ENCODE measurements around the gene NOL9.

Gene NOL9

DNA sequence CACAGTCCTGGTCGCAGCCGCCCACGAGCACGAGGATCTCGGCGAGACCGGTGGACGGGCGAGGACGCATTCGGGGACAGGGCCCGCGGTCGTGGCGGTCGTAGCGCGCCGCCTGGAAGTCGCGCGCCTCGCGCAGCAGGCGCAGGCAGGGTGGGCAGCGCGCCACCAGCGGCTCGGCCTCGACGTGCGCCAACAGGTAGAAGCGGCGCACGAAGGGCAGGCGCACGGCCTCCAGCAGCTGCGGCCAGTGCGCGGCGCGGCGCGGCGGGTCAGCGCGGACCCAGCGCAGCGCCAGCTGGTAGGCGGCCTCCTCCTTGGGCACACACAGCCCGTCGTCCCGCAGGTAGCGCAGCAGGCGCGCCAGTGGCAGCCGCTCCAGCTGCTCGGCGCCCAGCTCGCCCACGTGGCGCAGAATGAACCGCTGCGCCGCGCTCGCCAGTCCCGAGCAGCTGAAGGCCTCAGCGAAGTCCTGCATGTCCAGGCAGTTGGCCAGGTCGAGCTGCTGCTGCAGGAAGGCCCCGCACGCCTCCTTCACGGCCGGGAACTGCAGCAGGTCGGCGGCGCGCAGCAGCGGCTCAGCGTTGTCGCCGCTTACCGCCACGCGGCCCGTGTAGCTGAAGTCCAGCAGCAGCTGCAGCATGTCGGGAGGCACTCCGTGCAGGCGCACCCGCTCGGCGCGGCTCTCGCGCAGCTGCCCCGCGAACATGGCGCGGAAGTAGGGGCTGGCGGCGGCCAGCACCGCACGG, 47.8 kb upstream of the NOL9 start:
- Histone ChIP-seq H3K4ac (ENCODE audit: low read length) (peak overlapping the region; percentile 91), H3K4me3 (ENCODE audit: low read length in 2 of 2) (peak overlapping the region; percentile 68 to 95), H2AFZ (ENCODE audit: low read length) (peak overlapping the region; percentile 91), H3K27ac (replicated peaks; ENCODE audit: low read length) (peak overlapping the region; percentile 63), H2BK12ac (ENCODE audit: low read length) (peak overlapping the region; percentile 93), H3K9me3 (replicated peaks in 1 of 2; ENCODE audit: control insufficient read depth in 2 of 2, insufficient read depth in 1 of 2, low read depth in 1 of 2, low read length in 2 of 2) (no peaks in the 10 kb centered on the region), H2BK5ac (ENCODE audit: low read length) (peak overlapping the region; percentile 43), H3K9ac (ENCODE audit: low read depth, low read length, poor library complexity) (peak overlapping the region; percentile 100), H3K36me3 (replicated peaks in 1 of 2; ENCODE audit: control insufficient read depth in 2 of 2, insufficient read depth in 2 of 2, low read length in 2 of 2) (peaks cover 11 to 22% of the 10 kb centered on the region in 2 donors), H2BK15ac (ENCODE audit: low read length) (peak overlapping the region; percentile 97), H3K27me3 (ENCODE audit: control insufficient read depth in 3 of 3, insufficient read depth in 3 of 3, low read depth in 1 of 3, low read length in 3 of 3) (peaks cover 0 to 6% (median 0%) of the 10 kb centered on the region in 3 experiments), H4K8ac (ENCODE audit: low read depth, low read length) (peak overlapping the region; percentile 72), H3K4me2 (ENCODE audit: insufficient read depth, low read length, poor library complexity, severe bottlenecking) (peak overlapping the region; percentile 96), H3K79me1 (ENCODE audit: low read depth, low read length) (peaks cover 23% of the 10 kb centered on the region), H3K23ac (ENCODE audit: low read depth, low read length, poor library complexity) (peak overlapping the region; percentile 89), H3K18ac (ENCODE audit: low read length) (peak overlapping the region; percentile 90), H3K4me1 (ENCODE audit: control insufficient read depth in 2 of 2, insufficient read depth in 1 of 2, low read depth in 1 of 2, low read length in 2 of 2) (peaks cover 17 to 19% of the 10 kb centered on the region in 2 donors), H2AK5ac (ENCODE audit: low read depth, low read length) (peak overlapping the region; percentile 49), H3K14ac (ENCODE audit: low read length) (peak overlapping the region; percentile 99), H2BK120ac (ENCODE audit: low read depth, low read length) (peak overlapping the region; percentile 95), H4K91ac (ENCODE audit: low read depth, low read length, poor library complexity) (peak overlapping the region; percentile 68)
- no peak for DNase-seq (ENCODE audit: low spot score)
- WGBS, 2 donors (ENCODE audit: extremely low coverage in 2 of 2, insufficient read length in 2 of 2, insufficient replicate concordance in 1 of 2) = no CpG with 5 or more reads among the region's 103 CpGs

DNA sequence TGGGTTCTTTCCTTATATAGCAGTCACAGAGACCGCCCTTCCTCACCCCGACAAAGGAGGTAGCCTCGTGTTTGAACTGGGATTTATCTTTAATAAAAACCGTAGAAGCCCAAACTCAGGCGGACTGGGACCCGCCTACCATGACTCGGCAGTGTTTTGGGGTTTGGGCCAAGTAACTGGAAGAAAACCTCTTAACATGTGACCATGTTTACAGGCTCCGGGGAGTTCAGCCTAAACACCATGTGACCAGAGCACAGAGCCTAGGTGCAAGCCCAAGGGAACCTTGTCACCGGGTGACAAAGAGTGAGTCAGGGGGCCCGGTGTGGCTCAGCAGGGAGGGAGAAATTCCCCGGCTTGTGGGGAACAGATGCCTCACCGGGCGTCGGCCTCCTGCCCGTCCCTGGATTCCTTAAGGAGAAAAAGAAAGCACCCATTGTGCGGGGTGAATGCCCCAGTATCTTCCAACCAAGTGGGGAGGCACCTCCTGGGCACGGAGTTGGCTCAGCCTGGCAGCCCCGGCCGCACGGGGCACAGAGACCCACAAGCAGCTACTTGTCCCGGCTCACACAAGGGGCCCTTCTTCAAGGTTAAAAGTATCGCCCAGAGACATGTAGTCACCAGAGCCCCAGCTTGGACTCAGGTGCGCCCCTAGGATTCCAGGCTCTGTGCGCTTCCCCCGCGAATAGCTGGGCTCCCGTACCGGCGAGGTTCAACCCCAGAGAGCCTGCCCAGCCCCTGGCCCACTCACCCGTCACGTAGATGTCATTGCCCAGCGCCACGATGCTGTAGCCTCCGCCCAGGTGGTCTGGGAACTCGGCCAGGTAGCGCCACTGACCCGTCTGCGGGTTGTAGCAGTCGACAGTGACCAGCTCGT, 47.0 kb upstream of the NOL9 start:
- H3K18ac ChIP-seq (ENCODE audit: low read length) = peak overlapping the region; percentile 90
- no CpG with 5 or more reads among the region's 40 CpGs for WGBS, 2 donors (ENCODE audit: extremely low coverage in 2 of 2, insufficient read length in 2 of 2, insufficient replicate concordance in 1 of 2)

DNA sequence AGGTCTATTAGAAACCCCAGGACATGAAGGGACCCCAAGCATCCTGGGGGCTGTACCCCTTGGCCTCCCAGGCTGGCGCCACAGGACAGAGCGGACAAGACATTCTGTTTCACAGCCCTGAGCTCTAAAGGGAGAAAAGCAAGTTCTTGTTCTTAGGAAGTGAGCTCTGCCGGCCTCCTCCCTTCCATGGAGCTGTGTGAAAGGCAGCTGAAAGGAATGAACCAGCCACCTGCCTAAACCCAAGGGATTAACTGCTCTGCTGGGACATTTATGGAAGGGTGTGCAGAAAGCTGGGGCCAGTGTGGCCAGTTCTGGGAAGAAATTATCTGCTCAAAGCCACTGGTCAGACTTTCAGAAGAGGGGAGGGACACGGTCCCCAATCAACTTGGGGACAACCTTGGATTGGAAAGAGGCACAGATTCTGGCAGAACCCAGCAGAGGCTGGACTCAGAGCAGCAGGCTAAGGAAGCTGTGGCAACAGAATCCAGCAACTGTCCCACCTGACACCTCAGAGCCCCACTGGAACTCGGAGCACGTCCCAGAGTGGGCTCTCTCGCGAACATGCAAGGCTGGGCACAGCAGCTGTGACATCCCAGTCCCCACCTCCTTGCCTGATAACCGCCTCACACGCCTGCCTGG, 46.2 kb upstream of the NOL9 start:
- Histone ChIP-seq H3K9ac (ENCODE audit: low read depth, low read length, poor library complexity) (peak overlapping the region; percentile 60), H4K91ac (ENCODE audit: low read depth, low read length, poor library complexity) (no peak overlapping the region), H3K27ac (replicated peaks; ENCODE audit: low read length) (peak overlapping the region; percentile 23), H3K79me1 (ENCODE audit: low read depth, low read length) (peaks cover 23% of the 10 kb centered on the region), H2BK12ac (ENCODE audit: low read length) (no peak overlapping the region), H2AFZ (ENCODE audit: low read length) (peak overlapping the region; percentile 91), H2BK5ac (ENCODE audit: low read length) (no peak overlapping the region), H3K27me3 (ENCODE audit: control insufficient read depth in 3 of 3, insufficient read depth in 3 of 3, low read depth in 1 of 3, low read length in 3 of 3) (peaks cover 0 to 6% (median 0%) of the 10 kb centered on the region in 3 experiments), H2BK15ac (ENCODE audit: low read length) (no peak overlapping the region), H4K8ac (ENCODE audit: low read depth, low read length) (no peak overlapping the region), H2BK120ac (ENCODE audit: low read depth, low read length) (no peak overlapping the region), H3K4ac (ENCODE audit: low read length) (no peak overlapping the region), H3K23ac (ENCODE audit: low read depth, low read length, poor library complexity) (peak overlapping the region; percentile 76), H3K4me3 (ENCODE audit: low read length in 2 of 2) (peak overlapping the region; percentile 68 to 95), H3K4me2 (ENCODE audit: insufficient read depth, low read length, poor library complexity, severe bottlenecking) (peak overlapping the region; percentile 96), H3K9me3 (replicated peaks in 1 of 2; ENCODE audit: control insufficient read depth in 2 of 2, insufficient read depth in 1 of 2, low read depth in 1 of 2, low read length in 2 of 2) (no peaks in the 10 kb centered on the region), H3K4me1 (ENCODE audit: control insufficient read depth in 2 of 2, insufficient read depth in 1 of 2, low read depth in 1 of 2, low read length in 2 of 2) (peaks cover 17 to 19% of the 10 kb centered on the region in 2 donors), H2AK5ac (ENCODE audit: low read depth, low read length) (no peak overlapping the region), H3K36me3 (replicated peaks in 1 of 2; ENCODE audit: control insufficient read depth in 2 of 2, insufficient read depth in 2 of 2, low read length in 2 of 2) (peaks cover 22 to 38% of the 10 kb centered on the region in 2 donors), H3K14ac (ENCODE audit: low read length) (no peak overlapping the region), H3K18ac (ENCODE audit: low read length) (peak overlapping the region; percentile 64)
- no CpG with 5 or more reads among the region's 10 CpGs for WGBS, 2 donors (ENCODE audit: extremely low coverage in 2 of 2, insufficient read length in 2 of 2, insufficient replicate concordance in 1 of 2)
- DNase-seq (ENCODE audit: low spot score) = no peak

More for the DNA sequence above, 47.0 kb upstream of the NOL9 start:
- no peak overlapping the region for H2BK120ac ChIP-seq (ENCODE audit: low read depth, low read length)
- H4K91ac ChIP-seq (ENCODE audit: low read depth, low read length, poor library complexity) = no peak overlapping the region
- H3K36me3 ChIP-seq (replicated peaks in 1 of 2; ENCODE audit: control insufficient read depth in 2 of 2, insufficient read depth in 2 of 2, low read length in 2 of 2) = peaks cover 17 to 30% of the 10 kb centered on the region in 2 donors
- H3K4me3 ChIP-seq (ENCODE audit: low read length in 2 of 2) = peak overlapping the region; percentile 68 to 95
- H2AK5ac ChIP-seq (ENCODE audit: low read depth, low read length) = peak overlapping the region; percentile 49
- peak overlapping the region; percentile 89 for H3K23ac ChIP-seq (ENCODE audit: low read depth, low read length, poor library complexity)
- peaks cover 17 to 19% of the 10 kb centered on the region in 2 donors for H3K4me1 ChIP-seq (ENCODE audit: control insufficient read depth in 2 of 2, insufficient read depth in 1 of 2, low read depth in 1 of 2, low read length in 2 of 2)
- peaks cover 0 to 6% (median 0%) of the 10 kb centered on the region in 3 experiments for H3K27me3 ChIP-seq (ENCODE audit: control insufficient read depth in 3 of 3, insufficient read depth in 3 of 3, low read depth in 1 of 3, low read length in 3 of 3)
- peak overlapping the region; percentile 72 for H4K8ac ChIP-seq (ENCODE audit: low read depth, low read length)
- peak overlapping the region; percentile 97 for H2BK15ac ChIP-seq (ENCODE audit: low read length)
- H3K9me3 ChIP-seq (replicated peaks in 1 of 2; ENCODE audit: control insufficient read depth in 2 of 2, insufficient read depth in 1 of 2, low read depth in 1 of 2, low read length in 2 of 2) = no peaks in the 10 kb centered on the region
- peaks cover 23% of the 10 kb centered on the region for H3K79me1 ChIP-seq (ENCODE audit: low read depth, low read length)
- peak overlapping the region; percentile 99 for H3K14ac ChIP-seq (ENCODE audit: low read length)
- H2BK12ac ChIP-seq (ENCODE audit: low read length) = no peak overlapping the region
- peak overlapping the region; percentile 100 for H3K9ac ChIP-seq (ENCODE audit: low read depth, low read length, poor library complexity)
- no peak for DNase-seq (ENCODE audit: low spot score)
- H3K4me2 ChIP-seq (ENCODE audit: insufficient read depth, low read length, poor library complexity, severe bottlenecking) = peak overlapping the region; percentile 96
- H2BK5ac ChIP-seq (ENCODE audit: low read length) = peak overlapping the region; percentile 43
- peak overlapping the region; percentile 91 for H2AFZ ChIP-seq (ENCODE audit: low read length)
- H3K27ac ChIP-seq (replicated peaks; ENCODE audit: low read length) = no peak overlapping the region
- no peak overlapping the region for H3K4ac ChIP-seq (ENCODE audit: low read length)

All from neuronal stem cell (in vitro differentiated cells).